ENCODE measurements around the gene DLK1.

Gene DLK1

DNA sequence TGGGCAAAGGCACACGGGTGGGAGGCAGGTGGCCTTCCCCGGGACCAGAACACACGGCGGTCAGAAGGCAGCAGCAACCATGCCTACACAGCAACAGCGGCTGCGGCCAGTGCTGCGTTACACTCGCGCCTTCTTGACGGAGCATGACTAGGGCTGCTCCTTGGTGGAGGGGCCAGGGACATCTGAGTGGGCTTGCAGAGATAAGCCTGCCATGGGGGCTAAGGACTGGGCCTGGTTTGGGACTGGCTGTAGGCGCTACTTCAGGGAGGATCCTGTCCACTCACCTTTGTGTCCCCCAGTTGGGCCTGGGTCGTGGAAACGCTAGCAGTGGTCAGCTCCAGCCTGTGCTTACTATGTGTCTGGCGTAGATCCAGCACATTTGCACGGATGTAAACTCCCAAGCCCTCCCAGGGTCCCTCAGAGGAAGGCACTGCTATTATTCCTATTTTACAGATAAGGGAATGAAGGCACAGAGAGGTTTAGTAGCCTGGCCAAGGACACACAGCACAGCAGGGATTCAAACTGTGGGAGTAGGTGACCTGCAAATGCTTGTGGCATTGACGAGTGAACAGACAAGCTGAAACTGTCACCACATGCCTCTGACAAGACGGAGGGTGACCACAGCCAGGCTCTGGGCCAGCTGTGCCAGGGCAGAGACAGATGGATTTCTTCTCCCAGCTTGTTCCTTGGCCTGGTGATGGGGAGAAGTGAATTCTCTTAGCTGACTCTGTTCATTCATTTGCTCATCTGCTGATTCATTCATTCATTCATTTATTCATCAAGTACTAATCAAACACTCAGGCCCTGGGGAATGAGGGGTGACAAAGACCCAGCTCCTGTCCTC lies 31.9 kb upstream of the DLK1 start:
- DNase-seq, result no peak

DNA sequence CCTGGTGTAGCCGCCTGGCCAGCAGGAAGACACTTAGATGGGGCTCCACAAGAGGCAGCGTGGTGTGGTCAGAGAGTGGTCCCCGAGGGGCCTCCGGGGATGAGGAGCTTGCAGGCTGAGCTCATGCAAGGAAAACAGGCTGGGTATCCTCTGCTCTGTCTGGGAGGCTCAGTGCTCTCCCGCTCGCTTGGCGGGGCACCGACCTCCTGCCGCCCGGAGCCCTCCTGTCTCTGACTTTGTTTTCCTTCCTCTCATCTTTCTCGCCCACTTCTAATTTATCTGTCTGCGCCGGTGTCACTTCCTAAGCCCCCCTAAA lies 31.3 kb upstream of the DLK1 start:
- no peak for DNase-seq

DNA sequence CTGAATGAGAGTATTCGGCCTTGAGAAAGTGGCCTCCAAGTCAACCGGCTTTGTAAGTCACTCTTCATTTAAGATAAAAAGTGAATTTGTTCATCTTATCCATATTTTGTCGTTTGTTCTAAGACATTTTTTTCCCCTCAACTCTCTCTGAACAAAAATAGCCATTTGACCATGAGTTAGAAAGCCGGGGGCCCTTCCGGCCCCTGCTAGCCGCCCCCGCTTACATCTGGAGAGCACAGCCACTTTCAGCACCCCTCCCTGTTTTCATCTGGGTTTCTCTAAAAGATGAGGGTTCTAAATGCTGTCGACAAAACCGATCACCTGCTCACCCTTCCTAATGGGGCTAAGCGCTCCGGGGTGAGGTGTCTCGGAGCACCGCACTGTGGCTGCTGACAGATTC lies 30.7 kb upstream of the DLK1 start:
- DNase-seq, result no peak

DNA sequence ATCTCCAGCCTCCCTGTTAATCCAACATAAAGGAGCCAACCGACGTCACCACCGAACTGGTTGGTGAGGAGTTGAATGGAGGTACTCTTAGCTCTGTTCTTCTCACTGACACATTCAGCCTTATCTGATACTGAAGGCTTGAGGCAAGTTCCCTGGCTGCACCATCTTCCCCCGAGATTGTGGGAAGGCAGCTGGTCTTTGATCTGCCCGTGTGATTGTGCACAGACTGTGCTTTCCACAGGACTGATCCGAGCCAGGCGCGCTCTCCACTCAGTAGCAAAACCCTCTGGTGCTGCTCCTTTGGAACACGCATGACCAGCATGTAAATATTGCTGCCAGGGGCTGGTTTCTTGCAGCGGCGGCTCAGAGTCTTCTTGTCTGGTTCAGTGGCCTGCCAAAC lies 30.1 kb upstream of the DLK1 start:
- DNase-seq, result no peak

DNA sequence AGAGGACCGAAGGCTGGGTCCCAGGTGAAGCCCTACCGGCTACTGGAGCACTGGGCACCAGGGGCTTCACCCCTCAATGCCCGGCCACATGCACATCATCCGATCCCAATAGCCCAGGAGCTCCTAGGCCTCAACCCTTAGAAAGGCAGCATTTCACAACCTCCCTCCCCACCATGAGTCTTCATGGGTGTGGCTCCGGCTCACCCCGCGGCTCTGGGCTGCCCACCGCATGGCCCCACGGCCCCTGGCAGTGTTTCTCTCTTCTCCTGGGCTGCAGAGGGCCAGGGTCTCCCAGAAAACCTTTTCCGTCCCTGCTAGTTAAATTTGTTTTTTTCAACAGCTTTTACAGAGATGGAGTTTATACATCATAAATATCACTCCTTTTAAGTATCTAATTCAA lies 28.6 kb upstream of the DLK1 start:
- DNase-seq, result no peak

DNA sequence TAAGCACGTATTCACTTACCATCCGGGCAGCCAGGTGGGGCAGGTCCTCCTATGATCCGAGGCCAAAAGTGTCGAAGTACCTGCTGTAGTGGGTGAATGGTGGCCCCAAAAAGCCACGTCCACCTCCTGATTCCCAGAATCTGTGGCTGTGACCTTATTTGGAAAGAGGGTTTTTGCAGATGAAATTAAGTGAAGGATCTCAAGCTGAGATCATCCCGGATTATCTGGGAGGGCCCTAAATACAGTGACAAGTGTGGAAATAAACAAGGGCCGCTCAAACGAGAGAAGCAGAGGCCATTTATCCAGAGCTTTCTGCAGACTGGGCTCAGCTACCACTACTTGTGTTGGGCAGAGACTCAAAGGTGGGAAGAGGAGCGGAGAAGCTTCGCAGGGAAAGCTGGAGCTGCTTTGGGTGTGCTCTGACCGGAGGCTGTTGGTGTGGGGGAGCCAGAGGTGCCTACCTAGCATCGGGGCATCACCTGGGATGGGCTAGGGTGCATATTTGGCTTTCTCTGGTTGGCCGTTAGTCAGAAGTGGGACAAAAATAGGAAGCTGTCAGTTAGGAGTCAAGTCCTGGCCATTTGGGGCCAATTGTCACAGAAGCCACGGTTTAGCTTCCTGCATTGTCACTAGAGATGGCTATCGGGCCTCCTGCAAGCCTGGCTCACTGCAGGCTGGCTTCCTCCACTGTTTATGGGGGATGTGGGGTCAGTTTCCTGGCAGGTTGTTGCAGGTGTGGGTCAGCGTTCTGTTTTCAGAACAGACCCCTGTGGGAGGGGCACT lies 27.8 kb upstream of the DLK1 start:
- no peak for DNase-seq

- DNase-seq, result no peak
Measured at GRCh38 chr14:100701314-100701713, 25.4 kb upstream of the DLK1 start.

DNA sequence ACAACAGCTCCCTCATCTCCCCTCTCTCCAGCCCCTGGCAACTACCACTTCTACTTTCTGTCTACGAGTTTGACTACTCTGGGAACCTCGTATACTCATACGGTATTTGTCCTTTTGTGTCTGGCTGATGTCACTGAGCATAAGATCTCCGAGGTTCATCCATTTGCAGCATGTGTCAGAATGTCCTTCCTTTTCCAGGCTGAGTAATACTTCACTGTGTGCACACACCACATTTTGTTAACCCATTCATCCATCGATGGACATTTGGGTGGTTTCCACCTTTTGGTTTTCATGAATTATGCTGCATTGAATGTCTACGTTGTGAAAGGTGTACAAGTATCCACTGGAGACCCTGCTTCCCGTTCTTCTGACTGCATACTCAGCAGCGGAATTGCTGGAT lies 24.1 kb upstream of the DLK1 start:
- no peak for DNase-seq

- no peak for DNase-seq
Measured at GRCh38 chr14:100703386-100704220, 23.1 kb upstream of the DLK1 start.

GRCh38 chr14:100706200-100706599 lies 20.5 kb upstream of the DLK1 start:
- DNase-seq, result no peak

DNA sequence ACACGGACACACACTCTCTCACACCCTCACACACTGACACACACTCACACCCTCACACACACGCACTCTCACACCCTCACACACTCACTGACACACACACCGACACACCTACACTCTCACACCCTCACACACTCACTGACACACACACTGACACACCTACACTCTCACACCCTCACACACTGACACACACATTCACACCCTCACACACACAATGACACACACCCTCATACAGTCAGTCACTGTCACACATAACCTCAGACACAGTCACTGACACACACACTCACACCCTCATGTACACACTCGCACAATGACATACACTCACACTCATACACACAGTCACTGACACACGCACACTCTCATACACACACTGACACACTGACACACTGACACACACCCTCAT lies 19.8 kb upstream of the DLK1 start:
- DNase-seq, result no peak

DNA sequence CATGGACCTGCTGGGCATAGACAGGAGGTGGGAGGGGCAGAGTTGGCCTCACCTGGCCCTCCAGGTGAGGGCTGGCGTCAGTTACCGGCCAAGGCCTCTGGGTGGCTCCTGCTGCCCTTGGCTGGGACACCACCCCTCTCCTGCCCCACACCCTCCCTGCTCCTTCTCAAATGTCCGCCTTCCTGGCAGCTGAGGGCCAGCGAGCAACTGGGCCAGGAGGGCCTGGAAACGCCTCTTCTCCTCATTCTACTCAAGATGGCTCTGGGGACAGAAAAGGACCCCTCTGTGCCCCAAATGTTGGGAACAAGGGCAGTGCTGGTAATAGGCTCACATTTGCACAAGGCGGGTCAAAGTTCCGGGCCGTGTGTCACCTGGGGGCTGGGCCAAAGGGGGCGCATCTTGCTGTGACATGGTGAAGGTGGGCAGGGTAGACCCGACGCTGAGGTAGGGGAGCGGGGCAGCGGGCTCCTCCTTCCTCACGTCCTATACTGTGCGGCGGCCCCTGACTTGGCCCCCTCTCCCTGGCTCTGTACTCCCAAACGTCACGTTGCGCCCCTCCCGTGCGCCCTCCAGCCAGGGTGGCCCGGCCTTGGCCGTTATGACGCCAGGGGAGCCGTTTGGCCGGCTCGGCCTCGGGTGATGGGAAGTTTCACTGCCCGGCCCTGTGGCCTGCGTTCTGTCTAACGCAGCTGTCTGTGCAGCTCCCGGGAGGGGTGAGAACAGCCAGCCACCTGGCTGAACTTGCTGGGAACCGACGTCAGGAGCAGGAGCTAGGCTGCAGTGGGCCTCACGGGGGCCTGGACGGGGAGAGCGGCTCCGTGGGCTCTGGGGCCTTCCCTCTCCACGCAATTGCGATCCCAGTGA lies 18.0 kb upstream of the DLK1 start:
- no peak for DNase-seq

DNA sequence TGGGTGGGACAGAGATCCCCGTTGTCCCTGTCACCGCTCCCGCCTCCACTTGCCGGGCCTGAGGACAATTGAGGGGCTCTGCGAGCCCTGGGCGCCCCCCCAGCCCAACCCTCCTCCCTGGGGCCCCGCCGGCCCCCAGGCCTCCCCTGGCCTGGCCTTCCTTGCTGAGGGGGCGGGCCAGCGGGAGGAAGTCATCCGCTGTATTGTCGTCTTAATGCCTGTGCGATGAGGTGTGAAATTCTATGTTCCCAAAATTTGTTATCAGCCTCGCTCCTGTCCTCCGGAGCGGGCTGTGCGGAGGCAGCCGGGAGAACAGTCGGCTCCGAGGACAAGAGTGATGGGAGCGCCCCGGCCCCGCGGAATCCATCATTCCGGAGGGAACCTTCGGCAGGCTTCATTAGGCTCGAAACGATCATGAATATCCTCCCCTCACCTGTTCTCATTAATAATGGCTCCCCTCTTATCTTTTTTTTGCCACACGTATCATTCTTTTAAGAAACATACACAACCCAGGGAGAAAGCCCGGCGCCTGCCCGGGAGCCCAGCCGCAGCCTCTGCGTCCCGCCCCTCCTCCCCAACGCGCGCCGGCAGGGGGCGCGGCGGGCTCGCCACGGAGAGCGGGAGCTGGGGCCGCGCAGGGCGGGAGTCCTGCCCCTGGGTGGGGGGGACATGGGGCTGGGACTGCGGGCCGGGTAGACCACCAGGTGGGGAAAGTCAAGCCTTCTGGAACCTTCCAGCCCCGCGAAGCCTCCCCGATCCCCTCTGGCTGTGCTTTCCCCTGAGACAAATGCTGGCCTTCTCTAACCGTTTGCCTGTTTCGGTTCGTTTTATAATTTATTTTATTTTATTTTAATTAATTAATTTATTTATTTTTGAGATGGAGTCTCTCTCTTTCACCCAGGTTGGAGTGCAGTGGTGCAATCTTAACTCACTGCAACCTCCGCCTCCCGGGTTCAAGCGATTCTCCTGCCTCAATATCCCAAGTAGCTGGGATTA lies 17.1 kb upstream of the DLK1 start:
- DNase-seq, result no peak

- no peak for DNase-seq
Measured at GRCh38 chr14:100710391-100710790, 16.3 kb upstream of the DLK1 start.

- no peak for DNase-seq
Measured at GRCh38 chr14:100710826-100711462, 15.7 kb upstream of the DLK1 start.

- no peak for DNase-seq
Measured at GRCh38 chr14:100711493-100711892, 15.2 kb upstream of the DLK1 start.

DNA sequence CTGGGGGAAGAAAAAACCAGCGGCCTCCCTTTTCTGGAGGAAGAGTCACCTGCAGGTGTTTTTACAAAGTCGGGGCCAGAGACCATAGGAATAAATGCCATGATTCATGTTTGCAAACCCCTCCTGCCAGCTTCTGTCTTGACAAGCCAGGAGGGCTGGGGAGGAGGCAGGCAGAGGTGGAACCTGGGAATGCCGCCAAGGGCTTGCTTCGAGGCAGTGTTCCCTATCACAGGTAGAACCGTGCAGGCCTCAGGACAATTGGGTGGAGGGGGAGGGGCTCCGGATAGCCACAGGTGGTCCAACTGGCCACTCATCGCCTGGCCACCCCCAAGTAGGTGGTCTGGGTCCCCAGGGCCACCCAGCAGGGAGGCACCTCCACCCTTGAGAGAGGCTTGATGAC lies 14.2 kb upstream of the DLK1 start:
- DNase-seq, result no peak

GRCh38 chr14:100713705-100714104 lies 13.0 kb upstream of the DLK1 start:
- DNase-seq, result no peak

DNA sequence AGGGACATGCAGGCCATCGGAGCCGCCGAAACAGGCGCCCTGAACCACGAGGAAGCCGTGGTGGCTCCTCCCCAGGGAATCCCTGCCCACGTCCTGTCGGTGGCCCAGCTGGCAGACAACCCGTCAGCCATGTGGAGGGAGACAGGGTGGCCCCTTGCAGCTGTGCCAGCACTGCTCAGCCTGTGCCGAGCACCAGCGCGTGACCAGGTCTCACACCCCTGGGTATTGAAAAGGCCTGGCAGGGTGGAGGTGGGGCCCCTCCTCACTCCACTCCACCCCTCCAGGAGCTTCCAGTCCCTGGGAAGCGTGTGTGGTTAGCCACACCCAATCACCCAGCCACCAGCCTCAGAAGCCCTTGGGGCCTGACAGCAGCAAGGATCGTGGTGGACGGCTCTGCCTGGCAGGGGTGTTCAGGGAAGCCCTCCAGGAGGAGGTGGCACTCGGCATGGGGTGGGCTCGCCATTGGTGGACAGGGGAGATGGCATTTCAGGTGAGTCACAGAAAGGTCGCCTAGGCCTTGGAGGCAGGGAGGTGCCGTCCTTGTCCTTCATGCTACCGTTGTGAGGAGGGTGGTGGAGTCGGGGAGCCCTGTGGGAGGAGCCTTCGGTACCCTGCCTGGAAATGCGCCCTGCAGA lies 12.3 kb upstream of the DLK1 start:
- no peak for DNase-seq

DNA sequence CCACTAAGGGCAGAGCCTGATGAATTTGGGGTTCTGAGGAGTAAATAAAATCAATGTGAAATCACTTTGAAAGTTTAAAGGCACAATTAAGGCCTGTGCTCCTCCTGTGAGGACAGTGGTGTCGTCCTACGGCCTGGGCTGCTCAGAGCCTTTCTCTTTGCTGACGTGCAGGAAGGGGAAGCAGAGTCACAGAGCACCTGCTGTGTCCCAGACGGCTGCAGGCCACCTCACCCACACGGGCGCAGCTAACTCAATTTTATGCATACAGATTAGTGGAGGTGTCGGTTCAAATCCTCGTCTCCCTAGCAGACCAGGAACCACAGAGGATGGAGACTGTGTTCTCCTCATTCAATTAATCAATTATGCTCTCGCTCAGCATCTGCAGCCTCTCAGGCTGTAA lies 11.4 kb upstream of the DLK1 start:
- no peak for DNase-seq
